DND-41 (cell line): ENCODE results near the gene PRKAR2A.

Experiments
- ATAC-seq: fragments of 200-7000 bp; cut with Tn5 transposase; 3 replicates; pipeline ENCODE4 v1.9.1; 2021; ENCODE audit warnings: low read depth; ENCODE audit not compliant: insufficient read depth
- DNase-seq: peaks from one replicate; pipeline ENCODE4 v3.0.0-alpha.2; 2020
- H2AFZ ChIP-seq: 2 replicates; pipeline ENCODE4 v1.6.0; 2012; ENCODE audit warnings: low read depth, low read length
- H3K27ac ChIP-seq: 2 replicates; pipeline ENCODE4 v1.5.1; 2012; ENCODE audit warnings: low read length, inconsistent platforms
- H3K27me3 ChIP-seq: fragments of 200-600 bp; sonication (generic); 2 replicates; pipeline ENCODE4 v1.6.0; 2012; ENCODE audit warnings: low read length, mild to moderate bottlenecking, inconsistent platforms; ENCODE audit not compliant: insufficient read depth, poor library complexity
- H3K36me3 ChIP-seq: 2 replicates; pipeline ENCODE4 v1.5.1; 2012; ENCODE audit warnings: low read length, inconsistent platforms; ENCODE audit not compliant: insufficient read depth
- H3K4me1 ChIP-seq: 2 replicates; pipeline ENCODE4 v1.5.1; 2012; ENCODE audit warnings: mild to moderate bottlenecking, low read length; ENCODE audit not compliant: insufficient read depth
- H3K4me2 ChIP-seq: 2 replicates; pipeline ENCODE4 v1.6.0; 2012; ENCODE audit warnings: mild to moderate bottlenecking, moderate library complexity, low read length, inconsistent platforms; ENCODE audit not compliant: insufficient read depth
- H3K4me3 ChIP-seq, 2 experiments: fragments of 200-600 bp in 1 of 2; shearing (Covaris generic) in 1 of 2; 2 replicates each; pipeline ENCODE4 v1.5.1; 2012 to 2016; ENCODE audit warnings: inconsistent platforms in 2 of 2, low read length in 2 of 2, mild to moderate bottlenecking in 2 of 2, low read depth in 1 of 2, moderate library complexity in 1 of 2
- H3K79me2 ChIP-seq: 2 replicates; pipeline ENCODE4 v1.6.0; 2012; ENCODE audit warnings: low read length, inconsistent platforms; ENCODE audit not compliant: insufficient read depth
- H3K9ac ChIP-seq: 2 replicates; pipeline ENCODE4 v1.6.0; 2012; ENCODE audit warnings: low read depth, mild to moderate bottlenecking, inconsistent platforms, low read length, moderate library complexity
- H3K9me3 ChIP-seq: 2 replicates; pipeline ENCODE4 v1.5.1; 2012; ENCODE audit warnings: low read length, moderate library complexity, mild to moderate bottlenecking, inconsistent platforms; ENCODE audit not compliant: insufficient read depth, severe bottlenecking
- H4K20me1 ChIP-seq: 2 replicates; pipeline ENCODE4 v1.6.0; 2012; ENCODE audit warnings: low read length; ENCODE audit not compliant: insufficient read depth
- EZH2 ChIP-seq: IDR thresholded peaks from 3 replicates; pipeline ENCODE4 v1.6.1; 2012; ENCODE audit warnings: borderline replicate concordance, low read depth, mild to moderate bottlenecking, moderate library complexity, low read length, inconsistent platforms; ENCODE audit not compliant: severe bottlenecking
- TF ChIP-seq, protein P1 (sequence below): IDR thresholded peaks from 2 replicates; pipeline ENCODE4 v1.5.1; 2012; ENCODE audit warnings: borderline replicate concordance, low read length, moderate library complexity, mild to moderate bottlenecking; ENCODE audit not compliant: poor library complexity, severe bottlenecking; ENCODE audit errors: extremely low read depth

PRKAR2A gene

DNA sequence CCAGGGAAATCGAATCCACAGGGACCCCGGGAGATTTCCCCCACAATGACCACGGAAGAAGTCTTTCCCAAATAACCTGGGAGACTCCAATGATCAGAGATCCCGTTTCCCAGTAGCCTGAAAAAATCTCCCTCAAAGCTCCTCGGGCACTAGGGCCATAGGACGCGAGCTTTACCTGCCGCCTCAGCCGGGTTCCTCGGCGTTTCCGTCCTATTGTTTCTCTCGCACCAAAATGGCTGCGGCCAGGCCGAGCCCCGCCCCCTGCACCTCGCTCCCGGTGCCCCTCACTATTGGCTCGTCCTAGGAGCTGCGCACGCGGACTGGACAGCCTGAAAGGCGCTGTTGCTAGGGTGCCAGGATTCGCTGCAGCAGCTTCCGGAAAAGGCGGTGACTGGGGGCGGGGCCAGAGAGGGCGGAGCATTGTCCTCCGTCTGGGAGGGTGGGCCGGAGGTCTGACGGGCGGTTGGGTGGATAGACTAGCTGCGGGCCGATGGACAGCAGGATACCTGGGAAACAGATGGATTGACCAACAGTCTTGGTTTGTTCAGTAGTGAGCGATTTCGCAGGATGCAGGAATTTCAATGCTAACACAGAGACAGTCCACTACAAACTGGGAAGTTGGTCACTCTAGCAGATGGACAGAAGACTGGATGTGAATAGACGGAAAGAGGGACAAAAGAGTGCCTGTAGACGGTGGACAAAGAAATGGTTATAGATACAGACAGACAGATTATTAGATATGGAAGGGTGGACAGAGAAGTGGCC lies 130.5 kb downstream of the PRKAR2A start, which contains the start of gene IP6K2:
TSS of gene IP6K2 (minus strand) at position 240 of the 765 bp plus-strand sequence. CDS start 21,930 bp downstream, outside the sequence.
- peaks cover 10% of the 10 kb centered on the region for H4K20me1 ChIP-seq
- H3K27ac ChIP-seq = peak within 1 kb of the TSS; percentile 92
- ATAC-seq = peak; percentile 100

DNA sequence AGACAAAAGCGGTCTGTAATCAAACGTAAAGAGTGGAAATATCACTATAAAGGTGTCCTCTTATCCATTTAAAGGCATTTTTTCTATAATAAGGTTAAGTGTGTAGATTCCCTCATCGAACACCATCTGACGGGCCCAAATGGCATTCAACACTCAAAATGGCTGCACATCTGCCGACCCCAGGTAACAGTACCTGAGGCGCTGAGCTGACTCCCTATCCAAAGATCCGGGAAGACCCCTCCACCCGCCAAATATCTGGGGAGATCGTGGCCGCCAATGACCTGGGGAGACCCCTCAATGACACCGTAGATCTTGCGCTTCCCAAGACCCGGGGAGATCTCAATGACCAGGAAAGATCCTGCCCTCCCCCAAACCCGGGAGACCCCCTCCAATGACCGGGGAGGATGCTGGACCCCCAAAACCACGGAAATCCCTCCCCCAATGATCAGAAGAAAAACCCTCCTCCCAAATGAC lies 131.1 kb downstream of the PRKAR2A start:
- H3K27ac ChIP-seq = peak overlapping the region; percentile 92
- peaks cover 15% of the 10 kb centered on the region for H4K20me1 ChIP-seq
- H3K4me1 ChIP-seq = peaks cover 39% of the 10 kb centered on the region
- peak; percentile 40 for DNase-seq
- 0 out of 3 replicates have a peak, but pooled peaks have one; percentile 9 for ATAC-seq
- no peaks in the 10 kb centered on the region for H3K9me3 ChIP-seq
- peak overlapping the region; percentile 79 for H2AFZ ChIP-seq
- H3K4me2 ChIP-seq = peak overlapping the region; percentile 61
- TF ChIP-seq, protein P1, sequence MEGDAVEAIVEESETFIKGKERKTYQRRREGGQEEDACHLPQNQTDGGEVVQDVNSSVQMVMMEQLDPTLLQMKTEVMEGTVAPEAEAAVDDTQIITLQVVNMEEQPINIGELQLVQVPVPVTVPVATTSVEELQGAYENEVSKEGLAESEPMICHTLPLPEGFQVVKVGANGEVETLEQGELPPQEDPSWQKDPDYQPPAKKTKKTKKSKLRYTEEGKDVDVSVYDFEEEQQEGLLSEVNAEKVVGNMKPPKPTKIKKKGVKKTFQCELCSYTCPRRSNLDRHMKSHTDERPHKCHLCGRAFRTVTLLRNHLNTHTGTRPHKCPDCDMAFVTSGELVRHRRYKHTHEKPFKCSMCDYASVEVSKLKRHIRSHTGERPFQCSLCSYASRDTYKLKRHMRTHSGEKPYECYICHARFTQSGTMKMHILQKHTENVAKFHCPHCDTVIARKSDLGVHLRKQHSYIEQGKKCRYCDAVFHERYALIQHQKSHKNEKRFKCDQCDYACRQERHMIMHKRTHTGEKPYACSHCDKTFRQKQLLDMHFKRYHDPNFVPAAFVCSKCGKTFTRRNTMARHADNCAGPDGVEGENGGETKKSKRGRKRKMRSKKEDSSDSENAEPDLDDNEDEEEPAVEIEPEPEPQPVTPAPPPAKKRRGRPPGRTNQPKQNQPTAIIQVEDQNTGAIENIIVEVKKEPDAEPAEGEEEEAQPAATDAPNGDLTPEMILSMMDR = no peak
- TF ChIP-seq EZH2 = no peak
- H3K9ac ChIP-seq = peak overlapping the region; percentile 92
- H3K4me3 ChIP-seq = peak overlapping the region; percentile 80 to 87
- H3K79me2 ChIP-seq = peaks cover 53% of the 10 kb centered on the region
- peaks cover 34% of the 10 kb centered on the region for H3K36me3 ChIP-seq
- H3K27me3 ChIP-seq = no peaks in the 10 kb centered on the region

More for the DNA sequence above, 130.5 kb downstream of the PRKAR2A start, which contains the start of gene IP6K2:
- Histone ChIP-seq H3K4me3 (peak within 1 kb of the TSS; percentile 80 to 87), H3K27me3 (no peaks in the 10 kb centered on the region), H3K36me3 (peaks cover 29% of the 10 kb centered on the region), H3K4me1 (peaks cover 36% of the 10 kb centered on the region), H3K9ac (peak within 1 kb of the TSS; percentile 92), H3K9me3 (no peaks in the 10 kb centered on the region), H3K79me2 (peaks cover 48% of the 10 kb centered on the region), H2AFZ (peak within 1 kb of the TSS; percentile 81), H3K4me2 (peak within 1 kb of the TSS; percentile 67)
- TF ChIP-seq, protein P1 = no peak
- no peak for TF ChIP-seq EZH2
- DNase-seq = peak; percentile 99

DNA sequence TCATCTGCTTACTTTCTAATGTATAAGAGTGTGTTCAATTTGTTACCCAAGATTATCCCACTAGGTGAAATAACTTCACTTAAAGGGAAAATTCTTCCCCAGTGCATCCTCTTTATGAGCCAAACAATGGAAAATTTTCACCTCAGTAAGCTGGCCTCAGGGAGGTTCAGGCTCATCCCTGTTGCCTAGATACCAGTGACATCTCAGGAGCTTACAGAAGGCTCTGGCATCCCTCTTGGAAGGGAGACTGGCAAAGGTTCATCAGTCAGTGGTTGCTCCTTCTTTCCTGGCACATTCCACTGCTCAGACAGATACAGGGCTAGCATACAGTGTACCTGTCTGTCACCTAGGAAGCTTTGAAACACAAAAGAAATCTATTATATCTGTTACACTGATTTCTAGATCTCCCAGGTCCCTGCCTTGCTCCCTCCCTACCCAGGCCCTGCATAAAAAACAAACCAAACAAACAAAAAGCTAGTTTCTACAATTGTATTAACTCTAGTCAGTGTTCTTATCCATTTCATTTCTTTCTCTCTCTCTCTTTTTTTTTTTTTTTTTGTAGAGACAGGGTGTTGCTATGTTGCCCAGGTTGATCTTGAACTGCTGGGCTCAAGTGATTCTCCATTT lies 132.4 kb downstream of the PRKAR2A start:
- Histone ChIP-seq H3K79me2 (peaks cover 66% of the 10 kb centered on the region), H3K27me3 (no peaks in the 10 kb centered on the region), H3K9me3 (no peaks in the 10 kb centered on the region), H2AFZ (no peak overlapping the region), H3K36me3 (peaks cover 45% of the 10 kb centered on the region), H3K4me2 (peak overlapping the region; percentile 61), H4K20me1 (peaks cover 26% of the 10 kb centered on the region), H3K27ac (peak overlapping the region; percentile 43), H3K4me1 (peaks cover 39% of the 10 kb centered on the region), H3K4me3 (peak overlapping the region in 1 of 2 experiments; percentile 87; a peak in 3 of 4 replicates), H3K9ac (peak overlapping the region; percentile 92)
- TF ChIP-seq, protein P1 = no peak
- no peak for TF ChIP-seq EZH2
- no peak for DNase-seq
- ATAC-seq = no peak
